ENCODE measurements around the gene PDZRN3. TPM values are rescaled to one million over a fixed set of nuclear protein-coding genes. Genes with fewer than 3 reads are reported as not detected.

PDZRN3 gene
- total and polyA plus RNA-seq, 4 donors = 0.69 to 1.8 (median 0.92) TPM

DNA sequence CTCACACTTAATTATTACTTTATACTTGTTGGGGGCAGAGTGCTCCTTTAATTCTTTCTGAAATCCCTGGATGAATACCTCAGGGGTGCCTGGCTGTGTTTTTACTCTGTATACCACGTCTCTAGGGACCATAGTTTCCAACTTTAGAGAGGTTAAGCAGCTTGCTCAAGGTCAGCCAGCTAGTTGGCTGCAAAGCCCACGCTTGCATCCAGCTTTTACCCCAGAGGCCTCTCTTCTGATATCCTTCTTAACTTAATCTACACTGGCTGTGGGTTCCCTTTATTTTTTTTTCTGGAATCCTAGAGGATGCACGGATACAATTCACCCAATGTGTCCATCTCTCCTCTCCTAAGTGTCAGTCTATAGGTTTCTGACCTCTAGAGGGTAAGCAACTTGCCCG is 1.4 kb downstream of the PDZRN3 start:
- peaks cover 0 to 11% (median 1%) of the 10 kb centered on the region in 4 donors for H3K27me3 ChIP-seq (ENCODE audit: control insufficient read depth in 4 of 4, insufficient read depth in 4 of 4, low read length in 3 of 4)
- TF ChIP-seq HNF4A (conservative IDR thresholded peaks at IDR 0.05) (no peak), JUND (IDR thresholded peaks at IDR 0.05) (no peak), RAD21 (IDR thresholded peaks at IDR 0.05) (no peak), TAF1 (conservative IDR thresholded peaks at IDR 0.05) (no peak), HNF4G (IDR thresholded peaks at IDR 0.05) (no peak)
- TF ChIP-seq, protein P1, sequence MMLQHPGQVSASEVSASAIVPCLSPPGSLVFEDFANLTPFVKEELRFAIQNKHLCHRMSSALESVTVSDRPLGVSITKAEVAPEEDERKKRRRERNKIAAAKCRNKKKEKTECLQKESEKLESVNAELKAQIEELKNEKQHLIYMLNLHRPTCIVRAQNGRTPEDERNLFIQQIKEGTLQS (IDR thresholded peaks at IDR 0.05) = no peak
- TF ChIP-seq, protein P2, sequence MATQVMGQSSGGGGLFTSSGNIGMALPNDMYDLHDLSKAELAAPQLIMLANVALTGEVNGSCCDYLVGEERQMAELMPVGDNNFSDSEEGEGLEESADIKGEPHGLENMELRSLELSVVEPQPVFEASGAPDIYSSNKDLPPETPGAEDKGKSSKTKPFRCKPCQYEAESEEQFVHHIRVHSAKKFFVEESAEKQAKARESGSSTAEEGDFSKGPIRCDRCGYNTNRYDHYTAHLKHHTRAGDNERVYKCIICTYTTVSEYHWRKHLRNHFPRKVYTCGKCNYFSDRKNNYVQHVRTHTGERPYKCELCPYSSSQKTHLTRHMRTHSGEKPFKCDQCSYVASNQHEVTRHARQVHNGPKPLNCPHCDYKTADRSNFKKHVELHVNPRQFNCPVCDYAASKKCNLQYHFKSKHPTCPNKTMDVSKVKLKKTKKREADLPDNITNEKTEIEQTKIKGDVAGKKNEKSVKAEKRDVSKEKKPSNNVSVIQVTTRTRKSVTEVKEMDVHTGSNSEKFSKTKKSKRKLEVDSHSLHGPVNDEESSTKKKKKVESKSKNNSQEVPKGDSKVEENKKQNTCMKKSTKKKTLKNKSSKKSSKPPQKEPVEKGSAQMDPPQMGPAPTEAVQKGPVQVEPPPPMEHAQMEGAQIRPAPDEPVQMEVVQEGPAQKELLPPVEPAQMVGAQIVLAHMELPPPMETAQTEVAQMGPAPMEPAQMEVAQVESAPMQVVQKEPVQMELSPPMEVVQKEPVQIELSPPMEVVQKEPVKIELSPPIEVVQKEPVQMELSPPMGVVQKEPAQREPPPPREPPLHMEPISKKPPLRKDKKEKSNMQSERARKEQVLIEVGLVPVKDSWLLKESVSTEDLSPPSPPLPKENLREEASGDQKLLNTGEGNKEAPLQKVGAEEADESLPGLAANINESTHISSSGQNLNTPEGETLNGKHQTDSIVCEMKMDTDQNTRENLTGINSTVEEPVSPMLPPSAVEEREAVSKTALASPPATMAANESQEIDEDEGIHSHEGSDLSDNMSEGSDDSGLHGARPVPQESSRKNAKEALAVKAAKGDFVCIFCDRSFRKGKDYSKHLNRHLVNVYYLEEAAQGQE (IDR thresholded peaks at IDR 0.05) = no peak
- no peak for DNase-seq (ENCODE audit: low spot score)
- no peak overlapping the region for H3K27ac ChIP-seq (ENCODE audit: low read depth in 1 of 2, low read length in 2 of 2)
- WGBS = 52% methylated on average over 4 of the region's 4 CpGs
- H3K4me1 ChIP-seq (ENCODE audit: control insufficient read depth in 4 of 4, insufficient read depth in 4 of 4, low read length in 3 of 4) = peaks cover 8 to 26% (median 22%) of the 10 kb centered on the region in 4 donors
- no peaks in the 10 kb centered on the region for H3K36me3 ChIP-seq (ENCODE audit: control insufficient read depth in 4 of 4, insufficient read depth in 3 of 4, low read depth in 1 of 4, low read length in 3 of 4)
- H3K9me3 ChIP-seq (ENCODE audit: control insufficient read depth in 4 of 4, low read length in 3 of 4) = no peaks in the 10 kb centered on the region
- no peak overlapping the region for H3K9ac ChIP-seq (ENCODE audit: low read depth in 1 of 2, low read length in 2 of 2)
- no peak overlapping the region for H3K4me3 ChIP-seq (ENCODE audit: low read depth in 1 of 3, low read length in 3 of 3)

DNA sequence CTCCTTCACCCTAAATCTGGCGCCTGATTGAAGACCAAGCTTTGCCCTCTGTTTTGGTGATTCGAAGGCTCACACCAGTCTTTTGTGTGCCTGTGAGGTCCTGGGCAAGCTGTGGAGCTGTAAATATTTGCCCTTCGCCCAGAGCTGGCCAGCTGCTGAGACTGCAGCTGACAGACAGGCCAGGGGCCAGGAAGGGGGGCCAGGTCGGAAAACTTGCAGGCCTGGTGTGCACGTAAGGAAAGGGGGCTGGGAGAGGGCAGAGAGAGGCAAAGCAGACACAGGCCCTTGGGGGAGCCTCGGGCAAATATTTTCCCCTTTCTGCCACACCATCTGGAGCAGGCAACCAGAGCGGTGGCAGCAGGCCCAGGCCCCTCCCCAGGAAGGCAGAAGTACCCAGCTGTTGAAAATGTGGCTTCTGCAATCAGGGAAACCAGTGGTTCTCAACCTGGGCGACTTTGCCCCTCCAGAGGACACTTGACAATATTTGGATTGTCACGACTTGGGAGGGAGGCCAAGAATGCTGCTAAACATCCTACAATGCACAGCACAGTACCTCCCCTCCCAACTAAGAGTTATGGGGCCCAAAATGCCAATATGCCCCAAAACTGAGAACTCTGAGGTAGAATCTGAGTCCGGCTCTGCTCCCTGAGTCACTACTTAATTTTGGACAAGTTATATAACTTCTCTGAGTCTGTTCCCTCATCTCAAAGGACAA is 2.5 kb downstream of the PDZRN3 start:
- WGBS = 29% methylated on average over 10 of the region's 10 CpGs
- Histone ChIP-seq H3K27me3 (ENCODE audit: control insufficient read depth in 4 of 4, insufficient read depth in 4 of 4, low read length in 3 of 4) (peaks cover 0 to 11% (median 1%) of the 10 kb centered on the region in 4 donors), H3K4me3 (ENCODE audit: low read depth in 1 of 3, low read length in 3 of 3) (no peak overlapping the region), H3K9ac (ENCODE audit: low read depth in 1 of 2, low read length in 2 of 2) (no peak overlapping the region), H3K27ac (ENCODE audit: low read depth in 1 of 2, low read length in 2 of 2) (peak overlapping the region; percentile 8 to 56), H3K4me1 (ENCODE audit: control insufficient read depth in 4 of 4, insufficient read depth in 4 of 4, low read length in 3 of 4) (peaks cover 8 to 26% (median 22%) of the 10 kb centered on the region in 4 donors), H3K9me3 (ENCODE audit: control insufficient read depth in 4 of 4, low read length in 3 of 4) (no peaks in the 10 kb centered on the region), H3K36me3 (ENCODE audit: control insufficient read depth in 4 of 4, insufficient read depth in 3 of 4, low read depth in 1 of 4, low read length in 3 of 4) (no peaks in the 10 kb centered on the region)
- TF ChIP-seq, protein P3, sequence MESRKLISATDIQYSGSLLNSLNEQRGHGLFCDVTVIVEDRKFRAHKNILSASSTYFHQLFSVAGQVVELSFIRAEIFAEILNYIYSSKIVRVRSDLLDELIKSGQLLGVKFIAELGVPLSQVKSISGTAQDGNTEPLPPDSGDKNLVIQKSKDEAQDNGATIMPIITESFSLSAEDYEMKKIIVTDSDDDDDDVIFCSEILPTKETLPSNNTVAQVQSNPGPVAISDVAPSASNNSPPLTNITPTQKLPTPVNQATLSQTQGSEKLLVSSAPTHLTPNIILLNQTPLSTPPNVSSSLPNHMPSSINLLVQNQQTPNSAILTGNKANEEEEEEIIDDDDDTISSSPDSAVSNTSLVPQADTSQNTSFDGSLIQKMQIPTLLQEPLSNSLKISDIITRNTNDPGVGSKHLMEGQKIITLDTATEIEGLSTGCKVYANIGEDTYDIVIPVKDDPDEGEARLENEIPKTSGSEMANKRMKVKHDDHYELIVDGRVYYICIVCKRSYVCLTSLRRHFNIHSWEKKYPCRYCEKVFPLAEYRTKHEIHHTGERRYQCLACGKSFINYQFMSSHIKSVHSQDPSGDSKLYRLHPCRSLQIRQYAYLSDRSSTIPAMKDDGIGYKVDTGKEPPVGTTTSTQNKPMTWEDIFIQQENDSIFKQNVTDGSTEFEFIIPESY (IDR thresholded peaks at IDR 0.05) = no peak
- TF ChIP-seq FOXA1 (IDR thresholded peaks at IDR 0.05) = no peak
- TF ChIP-seq, protein P1 (IDR thresholded peaks at IDR 0.05) = no peak
- TF ChIP-seq, protein P4, sequence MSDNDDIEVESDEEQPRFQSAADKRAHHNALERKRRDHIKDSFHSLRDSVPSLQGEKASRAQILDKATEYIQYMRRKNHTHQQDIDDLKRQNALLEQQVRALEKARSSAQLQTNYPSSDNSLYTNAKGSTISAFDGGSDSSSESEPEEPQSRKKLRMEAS (IDR thresholded peaks at IDR 0.05) = no peak
- TF ChIP-seq, protein P5, sequence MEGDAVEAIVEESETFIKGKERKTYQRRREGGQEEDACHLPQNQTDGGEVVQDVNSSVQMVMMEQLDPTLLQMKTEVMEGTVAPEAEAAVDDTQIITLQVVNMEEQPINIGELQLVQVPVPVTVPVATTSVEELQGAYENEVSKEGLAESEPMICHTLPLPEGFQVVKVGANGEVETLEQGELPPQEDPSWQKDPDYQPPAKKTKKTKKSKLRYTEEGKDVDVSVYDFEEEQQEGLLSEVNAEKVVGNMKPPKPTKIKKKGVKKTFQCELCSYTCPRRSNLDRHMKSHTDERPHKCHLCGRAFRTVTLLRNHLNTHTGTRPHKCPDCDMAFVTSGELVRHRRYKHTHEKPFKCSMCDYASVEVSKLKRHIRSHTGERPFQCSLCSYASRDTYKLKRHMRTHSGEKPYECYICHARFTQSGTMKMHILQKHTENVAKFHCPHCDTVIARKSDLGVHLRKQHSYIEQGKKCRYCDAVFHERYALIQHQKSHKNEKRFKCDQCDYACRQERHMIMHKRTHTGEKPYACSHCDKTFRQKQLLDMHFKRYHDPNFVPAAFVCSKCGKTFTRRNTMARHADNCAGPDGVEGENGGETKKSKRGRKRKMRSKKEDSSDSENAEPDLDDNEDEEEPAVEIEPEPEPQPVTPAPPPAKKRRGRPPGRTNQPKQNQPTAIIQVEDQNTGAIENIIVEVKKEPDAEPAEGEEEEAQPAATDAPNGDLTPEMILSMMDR (IDR thresholded peaks at IDR 0.05; ENCODE audit: low read depth, low read length, missing input control) = no peak
- DNase-seq (ENCODE audit: low spot score) = peak; percentile 40
